ENCODE results near the gene SMOC2.
"Not testable (repeated sequence)": the region's sequence is repeated elsewhere in the genome, so short reads cannot be mapped to it uniquely, and the experiment has no call there.

Gene SMOC2

DNA sequence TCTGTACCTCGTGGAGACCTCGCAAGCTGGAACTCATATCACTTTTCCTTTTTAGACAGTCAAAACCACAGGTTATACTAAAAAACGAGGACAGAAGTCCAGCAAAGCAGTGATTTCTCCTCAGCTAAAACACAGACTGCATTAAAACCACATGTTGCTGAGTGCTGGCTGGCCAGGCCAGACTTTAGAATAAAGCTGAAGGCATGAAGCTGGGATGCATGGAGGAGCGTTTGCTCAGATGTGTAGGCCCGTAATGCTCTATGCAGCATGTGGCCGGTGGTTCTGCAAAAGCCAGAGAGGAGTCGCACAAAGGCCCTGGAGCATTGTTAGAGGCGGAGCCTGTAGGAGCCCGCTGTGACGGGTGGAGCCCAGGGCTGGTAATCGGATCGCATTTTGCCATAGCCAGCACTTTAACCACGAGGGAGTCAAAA lies 83.6 kb downstream of the SMOC2 start:
- DNase-seq: no peak

DNA sequence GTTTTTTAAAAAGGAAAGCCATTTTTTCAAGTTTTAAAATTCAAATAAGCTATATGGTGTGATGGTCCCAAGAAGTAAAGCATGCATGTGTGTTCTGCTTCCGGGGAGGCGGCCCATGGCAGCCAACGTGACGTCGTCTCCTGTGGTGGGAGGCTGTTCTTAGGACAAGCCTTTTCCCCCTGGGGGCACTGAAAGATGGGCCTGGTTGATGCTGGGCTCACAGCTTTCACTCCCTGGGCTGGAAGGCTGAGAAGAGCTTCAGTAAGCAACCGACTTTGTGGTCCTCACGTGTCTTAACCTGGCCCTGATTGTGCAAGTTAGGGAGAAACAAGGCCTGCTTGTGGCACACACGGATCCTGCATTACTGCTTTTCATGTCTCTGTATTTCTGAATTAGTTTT lies 84.1 kb downstream of the SMOC2 start:
- DNase-seq: no peak

DNA sequence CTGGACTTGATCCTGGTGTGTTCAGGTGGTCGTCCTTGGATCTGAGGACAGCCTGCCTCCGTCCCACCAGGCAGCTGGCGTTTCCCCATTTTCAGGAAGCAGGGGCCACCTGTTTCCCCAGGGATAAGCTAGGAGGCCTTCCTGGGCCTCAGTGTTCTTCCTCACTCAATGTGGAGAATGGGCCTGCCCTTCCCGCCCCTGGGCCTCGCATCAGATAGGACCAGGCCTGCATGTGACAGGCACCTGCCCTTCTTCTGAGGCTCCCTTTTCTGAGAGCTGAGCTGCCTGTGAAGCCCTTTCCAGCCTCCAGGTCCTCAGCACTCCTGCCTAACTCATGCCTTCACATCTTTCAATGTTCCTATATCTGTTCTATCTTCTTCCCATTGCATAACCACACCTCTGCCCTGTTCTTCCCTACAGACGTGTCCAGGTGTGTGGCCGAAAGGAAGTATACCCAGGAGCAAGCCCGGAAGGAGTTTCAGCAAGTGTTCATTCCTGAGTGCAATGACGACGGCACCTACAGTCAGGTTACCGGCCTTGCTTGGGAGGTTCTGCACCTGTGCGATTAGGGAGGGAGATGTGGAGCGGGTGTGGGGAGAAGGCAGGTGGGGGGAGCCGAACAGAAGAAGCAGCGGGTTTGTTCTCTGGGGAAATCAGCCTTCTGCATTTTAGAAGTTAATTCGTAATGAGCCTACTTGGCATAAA lies 85.1 kb downstream of the SMOC2 start:
- no peak for DNase-seq

DNA sequence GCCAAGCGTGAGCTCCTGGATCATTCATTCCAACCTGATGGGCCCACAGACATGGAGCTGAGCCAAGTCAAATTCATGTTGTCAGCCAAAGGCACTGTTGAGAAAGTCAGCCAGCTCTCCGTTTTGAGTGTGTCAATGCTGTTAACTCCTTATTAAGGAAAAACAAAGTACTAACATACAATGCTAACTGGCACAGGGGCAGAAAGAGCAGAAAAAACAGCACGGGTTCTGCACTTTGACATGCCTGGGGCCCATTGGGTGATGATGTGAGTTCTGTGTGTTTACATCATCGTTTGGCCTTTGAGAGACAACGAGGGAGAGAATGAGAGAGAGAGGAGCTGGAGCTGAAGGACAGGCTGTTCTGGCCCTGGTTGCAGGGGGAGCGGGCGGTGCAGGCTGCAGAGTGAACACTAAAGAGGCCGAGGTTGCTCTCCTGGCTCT lies 85.9 kb downstream of the SMOC2 start:
- DNase-seq: no peak

DNA sequence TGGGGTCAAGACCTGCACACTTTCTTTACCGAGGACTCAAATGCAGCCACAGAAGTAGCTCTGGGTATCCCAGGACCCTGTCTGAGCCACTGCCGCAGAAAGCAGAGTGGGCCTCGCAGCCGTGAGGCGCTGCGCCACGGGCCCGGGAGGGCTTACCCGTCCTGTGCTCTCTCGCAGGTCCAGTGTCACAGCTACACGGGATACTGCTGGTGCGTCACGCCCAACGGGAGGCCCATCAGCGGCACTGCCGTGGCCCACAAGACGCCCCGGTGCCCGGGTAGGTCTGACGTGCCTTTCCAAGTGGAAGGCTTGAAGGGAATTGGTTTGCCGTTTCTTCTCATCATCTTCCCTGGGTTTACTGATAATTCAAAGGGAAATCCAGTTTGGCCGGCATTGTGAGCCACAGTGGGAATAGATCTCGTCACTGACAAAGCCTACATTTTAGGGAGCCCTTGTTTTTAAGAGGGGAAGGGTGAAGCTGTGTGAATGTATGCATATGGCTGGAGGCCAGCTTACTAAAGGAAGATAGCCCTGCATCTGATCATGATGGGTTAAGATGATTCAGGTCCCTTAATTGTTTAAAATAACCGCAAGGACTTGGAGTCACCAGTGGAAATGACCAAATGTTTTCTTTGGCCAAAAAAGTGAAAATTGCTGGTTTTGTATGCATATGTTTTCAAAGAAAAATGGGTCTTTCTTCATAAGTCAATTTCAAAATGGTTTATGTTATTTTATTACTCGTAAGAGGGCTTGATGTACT lies 86.6 kb downstream of the SMOC2 start:
- DNase-seq: no peak

DNA sequence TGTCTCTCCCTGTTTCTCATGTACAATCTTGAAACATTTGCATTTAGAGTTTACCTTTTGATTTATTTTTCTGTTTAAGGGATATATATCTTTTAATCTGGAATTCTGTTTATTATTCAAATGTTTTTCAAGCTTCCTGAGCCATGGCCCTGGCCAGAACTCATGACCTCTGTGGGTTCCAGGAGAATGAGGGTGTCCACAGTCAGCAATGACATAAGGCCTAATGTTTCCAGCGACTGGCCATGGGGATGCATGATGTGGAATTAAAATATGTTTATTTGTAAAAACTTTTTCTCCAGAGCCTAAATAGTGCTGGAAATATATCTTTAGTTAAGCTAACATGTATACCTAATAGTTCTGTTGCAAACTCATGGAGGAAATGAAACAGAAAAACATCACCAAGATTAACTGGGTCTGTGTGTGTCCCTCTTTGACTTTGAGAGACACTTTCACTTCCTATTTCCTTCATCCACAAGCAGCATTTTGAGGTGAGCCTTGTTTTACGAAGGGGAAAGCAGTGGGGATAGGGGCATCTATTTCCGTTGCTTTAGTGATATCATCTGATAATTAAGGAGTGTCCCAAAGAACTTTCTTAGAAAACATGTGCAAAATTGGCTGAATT lies 87.6 kb downstream of the SMOC2 start:
- no peak for DNase-seq

DNA sequence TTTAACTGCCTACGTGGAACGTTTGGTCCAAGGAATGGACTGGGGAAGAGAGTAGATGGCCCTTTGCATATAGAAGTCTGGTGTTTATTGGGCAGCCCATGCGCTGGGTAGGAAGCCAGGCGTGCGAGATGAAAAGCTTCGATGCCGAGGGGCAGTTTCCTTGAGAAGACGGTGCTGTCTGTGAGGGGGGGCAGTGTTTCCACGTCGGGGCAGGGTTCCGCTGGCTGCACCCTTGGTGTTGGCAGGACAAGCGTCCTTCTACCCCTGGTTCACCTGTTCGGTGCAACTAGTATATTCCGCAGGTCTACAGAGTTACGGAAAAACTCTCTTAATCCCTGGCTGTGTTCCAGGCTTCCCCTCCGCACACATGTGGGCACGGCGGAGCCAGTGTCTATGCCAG lies 88.2 kb downstream of the SMOC2 start:
- no peak for DNase-seq

DNA sequence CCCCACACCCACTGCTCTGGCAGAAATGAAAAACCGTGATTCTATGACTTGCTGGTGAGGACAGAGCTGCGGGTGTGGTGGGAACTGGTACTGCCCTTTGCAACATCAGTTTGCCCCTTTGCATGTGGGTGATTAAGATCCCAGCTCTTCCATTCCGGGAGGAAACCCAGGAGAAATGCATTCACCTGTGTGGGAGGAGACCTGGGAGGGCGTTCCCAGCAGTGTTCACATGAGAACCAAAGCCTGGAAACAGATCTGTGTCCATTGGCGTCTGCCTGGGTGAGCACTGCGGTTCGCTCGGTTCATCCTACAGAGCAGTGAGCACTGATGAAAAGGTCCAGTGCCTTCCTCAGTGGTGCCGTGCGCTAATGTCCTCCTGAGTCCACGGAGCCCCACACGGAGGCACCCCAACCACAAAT lies 89.7 kb downstream of the SMOC2 start:
- DNase-seq: no peak

DNA sequence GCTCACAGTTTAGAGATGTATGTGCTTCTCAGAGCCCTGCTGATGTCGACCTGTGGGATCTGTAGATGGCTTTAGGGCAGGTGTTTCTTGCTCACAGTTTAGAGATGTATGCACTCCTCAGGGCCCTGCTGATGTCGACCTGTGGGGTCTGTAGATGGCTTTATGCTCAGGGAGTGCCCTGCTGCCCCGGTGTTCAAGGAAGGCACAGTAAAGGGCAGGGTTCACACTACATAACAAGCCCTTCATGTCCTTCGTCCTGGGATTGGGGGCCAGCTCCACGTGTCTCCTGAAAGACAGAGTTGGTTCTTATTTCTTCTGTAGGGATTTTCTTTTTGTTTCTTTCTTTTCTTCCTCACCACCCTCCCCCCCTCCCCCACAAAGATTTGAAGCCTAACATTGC lies 91.1 kb downstream of the SMOC2 start:
- no peak for DNase-seq

DNA sequence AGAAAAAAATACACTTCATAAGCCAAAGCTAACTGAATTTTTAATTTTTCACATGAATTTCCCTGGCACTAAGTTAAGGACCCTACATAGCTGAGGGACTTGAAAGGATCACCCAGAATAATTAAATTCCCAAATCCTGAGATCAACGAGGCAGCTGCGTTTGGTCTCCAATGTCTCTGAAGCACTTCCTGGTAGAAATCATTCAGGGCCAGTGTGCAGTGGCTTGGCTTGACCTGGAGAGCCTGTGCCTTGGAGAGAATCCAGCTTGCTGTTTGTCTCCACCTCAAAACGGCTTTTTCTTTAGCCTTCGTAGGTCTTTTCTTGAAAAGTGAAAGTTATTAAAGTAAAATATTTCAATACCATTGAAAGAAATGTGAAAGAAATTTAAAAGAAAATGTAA lies 92.4 kb downstream of the SMOC2 start:
- no peak for DNase-seq

DNA sequence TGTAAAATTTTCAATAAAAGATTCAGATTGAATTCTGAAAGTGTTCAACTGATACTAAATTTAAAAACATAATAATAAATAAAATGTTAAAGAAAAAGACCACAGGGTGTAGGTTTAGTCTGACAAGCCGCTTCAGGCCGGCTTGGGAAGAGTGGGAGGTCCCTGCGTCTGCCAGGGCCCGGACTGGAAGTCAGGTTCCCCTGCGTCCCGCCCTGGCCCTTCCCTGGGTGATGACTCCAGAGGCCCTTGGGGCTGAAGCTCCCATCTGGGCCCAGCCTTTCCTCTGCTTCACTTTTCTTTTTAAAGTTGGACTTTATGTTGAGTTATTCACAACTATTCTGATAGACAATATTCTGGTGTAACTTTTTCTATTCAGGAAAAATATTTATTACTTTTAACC lies 93.3 kb downstream of the SMOC2 start:
- DNase-seq: no peak

DNA sequence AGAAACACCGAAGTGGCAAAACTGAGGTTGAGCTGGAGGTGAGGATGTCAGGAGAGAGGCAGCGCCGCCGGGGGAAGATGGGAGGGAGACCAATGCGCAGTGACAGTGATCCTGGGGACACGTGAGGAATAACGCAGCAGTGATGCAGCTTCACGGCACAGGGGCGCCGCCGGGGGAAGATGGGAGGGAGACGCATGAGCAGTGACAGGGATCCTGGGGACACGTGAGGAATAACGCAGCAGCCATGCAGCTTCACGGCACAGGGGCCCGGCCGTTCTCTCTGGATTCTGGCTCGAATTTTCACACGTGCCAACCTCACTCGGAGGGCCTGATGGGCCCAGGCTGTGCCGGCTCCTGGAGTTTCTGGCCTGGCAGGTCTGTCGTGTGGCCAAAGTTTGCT lies 94.7 kb downstream of the SMOC2 start:
- DNase-seq: no peak

DNA sequence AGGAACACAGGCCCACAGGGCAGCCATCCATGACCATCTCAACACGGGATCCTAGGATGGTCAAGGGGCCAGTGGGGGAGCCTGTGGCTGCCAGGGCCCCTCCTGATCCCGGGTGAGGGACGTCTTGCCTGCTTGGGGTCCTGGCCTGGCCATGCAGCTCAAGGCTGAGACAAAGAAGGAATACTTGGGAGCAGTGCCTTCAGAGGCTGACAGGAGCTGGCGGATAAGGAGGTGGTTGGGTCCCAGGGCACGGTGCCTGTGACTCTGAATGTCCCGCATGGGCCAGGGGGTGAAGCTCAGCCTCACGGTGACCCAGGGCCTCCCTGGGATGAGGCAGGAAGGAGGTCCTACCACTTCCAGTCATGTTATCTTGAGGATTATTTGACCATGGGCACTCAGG lies 95.2 kb downstream of the SMOC2 start:
- no peak for DNase-seq

DNA sequence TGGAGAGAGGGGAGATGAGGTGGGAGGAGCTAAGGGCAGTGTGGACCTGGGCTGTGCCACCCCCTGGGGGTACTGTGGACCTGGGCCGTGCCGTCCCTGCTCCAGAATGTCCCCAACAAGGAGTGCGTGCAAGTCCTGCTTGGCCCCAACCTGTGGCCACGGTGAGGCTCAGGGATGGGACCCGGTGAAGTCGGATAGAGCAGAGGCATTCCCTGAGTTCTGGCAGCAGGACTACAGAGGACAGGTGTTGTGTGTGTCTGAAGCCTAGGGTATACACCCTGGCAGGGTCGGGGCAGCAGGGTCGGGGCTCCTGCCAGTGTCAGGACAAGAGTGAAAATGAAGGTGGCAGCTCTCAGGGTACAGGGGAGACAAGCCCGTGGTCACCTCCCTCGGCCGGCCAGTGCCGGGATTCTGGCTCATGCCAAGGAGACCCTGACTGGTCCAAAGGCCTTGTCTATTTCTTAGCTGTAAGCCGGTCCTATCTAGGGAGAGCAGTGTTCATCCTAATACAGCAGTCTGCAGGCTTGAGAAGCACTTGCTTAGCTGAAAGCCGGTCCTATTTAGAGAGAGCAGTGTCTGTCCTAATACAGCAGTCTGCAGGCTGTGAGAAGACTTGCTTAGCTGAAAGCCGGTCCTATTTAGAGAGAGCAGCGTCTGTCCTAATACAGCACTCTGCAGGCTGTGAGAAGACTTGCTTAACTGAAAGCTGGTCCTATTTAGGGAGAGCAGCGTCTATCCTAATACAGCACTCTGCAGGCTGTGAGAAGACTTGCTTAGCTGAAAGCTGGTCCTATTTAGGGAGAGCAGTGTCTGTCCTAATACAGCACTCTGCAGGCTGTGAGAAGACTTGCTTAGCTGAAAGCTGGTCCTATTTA lies 95.9 kb downstream of the SMOC2 start:
- DNase-seq: no peak

DNA sequence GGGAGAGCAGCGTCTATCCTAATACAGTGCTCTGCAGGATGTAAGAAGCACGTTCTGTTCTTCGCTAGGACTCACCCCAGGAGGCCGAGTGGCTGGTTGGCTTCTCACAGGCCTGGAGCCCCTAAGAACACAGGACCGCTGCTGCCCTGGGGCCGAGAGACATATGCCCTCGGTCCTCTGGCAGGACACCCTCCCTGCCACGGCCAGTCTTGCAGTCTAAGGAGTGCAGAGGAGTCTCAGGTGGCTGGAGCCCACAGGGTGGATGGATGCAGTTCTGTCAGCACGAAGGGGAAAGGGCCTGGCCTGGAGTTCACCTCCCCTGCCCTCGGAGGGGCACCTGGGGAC lies 96.5 kb downstream of the SMOC2 start:
- DNase-seq: no peak

DNA sequence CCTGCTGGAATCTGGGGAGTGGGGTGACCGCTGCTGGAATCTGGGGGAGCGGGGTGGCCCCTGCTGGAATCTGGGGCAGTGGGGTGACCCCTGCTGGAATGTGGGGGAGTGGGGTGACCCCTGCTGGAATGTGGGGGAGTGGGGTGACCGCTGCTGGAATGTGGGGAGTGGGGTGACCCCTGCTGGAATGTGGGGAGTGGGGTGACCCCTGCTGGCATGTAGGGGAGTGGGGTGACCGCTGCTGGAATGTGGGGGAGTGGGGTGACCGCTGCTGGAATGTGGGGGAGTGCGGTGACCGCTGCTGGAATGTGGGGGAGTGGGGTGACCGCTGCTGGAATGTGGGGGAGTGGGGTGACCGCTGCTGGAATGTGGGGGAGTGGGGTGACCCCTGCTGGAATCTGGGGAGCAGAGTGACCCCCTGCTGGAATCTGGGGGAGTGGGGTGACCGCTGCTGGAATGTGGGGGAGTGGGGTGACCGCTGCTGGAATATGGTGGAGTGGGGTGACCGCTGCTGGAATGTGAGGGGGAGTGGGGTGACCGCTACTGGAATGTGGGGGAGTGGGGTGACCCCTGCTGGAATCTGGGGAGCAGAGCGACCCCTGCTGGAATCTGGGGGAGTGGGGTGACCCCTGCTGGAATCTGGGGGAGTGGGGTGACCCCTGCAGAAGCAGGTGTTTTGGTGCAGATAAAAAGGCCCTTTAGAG lies 97.4 kb downstream of the SMOC2 start:
- not testable (repeated sequence) for DNase-seq

DNA sequence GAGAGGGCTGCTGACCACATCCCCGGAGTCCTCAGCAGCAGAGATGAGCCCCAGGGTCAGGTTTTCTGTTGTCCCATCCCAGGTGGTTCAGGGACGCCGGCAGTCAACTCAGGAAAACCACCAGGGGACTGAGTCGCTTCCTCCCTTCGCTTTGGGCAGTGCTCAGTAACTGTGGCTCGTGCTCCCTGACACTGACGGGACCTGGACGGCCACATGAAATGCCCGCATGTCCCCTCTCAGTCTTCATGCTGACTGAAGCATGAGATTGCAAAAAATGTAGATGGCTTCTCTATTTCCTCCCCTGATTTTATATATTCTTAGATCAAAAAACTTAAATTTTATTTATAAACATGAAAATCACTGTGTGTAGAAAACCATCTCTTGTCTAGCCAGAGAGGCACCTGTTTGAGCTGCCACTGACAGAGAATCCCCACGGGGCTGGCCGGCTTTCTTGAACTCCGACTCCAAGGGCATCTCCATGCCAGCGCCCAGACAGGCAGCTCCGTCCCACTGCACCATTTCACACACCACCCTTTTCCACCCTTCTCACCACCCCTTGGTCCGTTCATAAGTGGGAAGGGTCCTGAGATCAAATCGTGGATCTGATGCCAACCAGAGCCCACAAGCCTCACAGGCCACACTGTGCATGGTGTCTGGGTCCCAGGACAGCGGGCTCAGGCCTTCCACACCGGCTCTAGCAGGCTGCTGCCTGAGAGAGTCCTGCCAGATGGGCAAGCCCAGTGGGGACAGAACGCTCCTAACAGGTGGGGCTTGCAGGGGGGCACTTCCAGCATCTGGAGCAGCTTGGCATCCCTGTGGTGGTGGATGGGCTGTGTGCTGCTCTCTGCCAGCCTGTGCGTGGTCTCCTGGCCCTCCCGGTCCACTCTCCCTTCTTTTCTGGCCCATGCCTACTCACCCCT lies 98.2 kb downstream of the SMOC2 start:
- no peak for DNase-seq

DNA sequence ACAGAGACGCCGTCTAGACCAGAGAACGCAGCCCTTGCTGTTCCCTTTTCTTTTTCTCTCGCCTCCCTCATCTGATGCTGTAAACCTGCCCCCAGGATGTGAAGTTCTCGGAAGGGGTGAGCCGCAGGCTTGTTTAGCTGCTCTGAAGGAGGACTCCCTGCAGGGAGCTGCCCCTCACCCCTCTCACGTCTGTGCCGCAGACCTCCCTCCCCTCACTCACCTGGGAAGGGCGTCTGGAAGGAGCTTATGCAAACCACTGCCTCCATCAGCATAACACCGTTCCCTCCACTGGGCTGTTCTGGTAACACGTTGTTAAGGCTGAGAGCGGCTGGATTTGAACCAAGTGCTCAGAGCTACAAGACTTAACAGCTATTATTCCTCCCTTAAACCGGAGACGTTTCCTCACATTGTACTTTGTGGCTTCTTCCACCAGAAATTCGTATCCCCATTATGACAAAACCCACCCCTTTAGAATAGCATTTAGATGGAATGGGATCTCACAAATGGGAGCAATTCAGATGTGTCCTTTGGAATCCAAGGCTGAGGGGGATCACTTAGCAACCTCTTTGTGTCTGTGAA lies 99.8 kb downstream of the SMOC2 start:
- no peak for DNase-seq

DNA sequence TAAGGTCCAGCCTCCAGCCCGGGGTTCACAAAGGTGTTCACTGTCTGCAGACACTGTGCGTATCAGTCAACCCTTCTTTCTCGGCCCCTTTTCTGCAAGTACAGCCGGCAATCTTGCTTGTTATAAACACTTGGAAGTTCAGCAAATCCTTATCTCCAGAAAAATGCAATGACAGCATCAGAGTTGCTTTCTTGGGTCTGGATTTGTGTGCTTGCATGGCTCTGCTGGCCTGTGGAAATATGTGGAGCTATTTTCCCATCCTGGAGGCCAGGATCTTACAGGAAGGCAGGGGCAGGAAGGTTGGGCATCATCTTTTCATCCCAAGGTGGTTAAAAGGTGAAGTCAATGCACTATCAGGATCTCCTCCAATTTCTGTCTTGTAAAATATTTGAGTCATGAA lies 100.3 kb downstream of the SMOC2 start:
- DNase-seq: no peak

DNA sequence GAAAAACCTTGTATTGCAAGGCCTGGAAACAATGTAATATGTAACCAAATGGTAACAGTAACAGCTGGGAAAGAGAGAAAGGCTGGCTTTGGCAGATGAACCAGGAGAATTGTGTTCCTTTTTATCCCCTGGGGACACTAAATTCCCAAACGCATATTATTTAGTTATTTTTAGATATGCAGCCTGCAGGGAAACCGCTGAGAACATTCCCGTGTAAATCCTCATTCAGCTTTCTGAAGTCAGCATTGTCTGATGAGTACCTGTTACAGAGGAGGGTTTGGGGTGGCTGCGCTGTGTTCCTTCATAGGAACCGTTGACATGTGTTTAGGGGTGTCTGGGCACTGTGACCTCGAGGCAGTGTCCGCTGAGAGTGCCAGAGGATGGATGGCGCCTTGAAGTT lies 101.3 kb downstream of the SMOC2 start:
- no peak for DNase-seq

DNA sequence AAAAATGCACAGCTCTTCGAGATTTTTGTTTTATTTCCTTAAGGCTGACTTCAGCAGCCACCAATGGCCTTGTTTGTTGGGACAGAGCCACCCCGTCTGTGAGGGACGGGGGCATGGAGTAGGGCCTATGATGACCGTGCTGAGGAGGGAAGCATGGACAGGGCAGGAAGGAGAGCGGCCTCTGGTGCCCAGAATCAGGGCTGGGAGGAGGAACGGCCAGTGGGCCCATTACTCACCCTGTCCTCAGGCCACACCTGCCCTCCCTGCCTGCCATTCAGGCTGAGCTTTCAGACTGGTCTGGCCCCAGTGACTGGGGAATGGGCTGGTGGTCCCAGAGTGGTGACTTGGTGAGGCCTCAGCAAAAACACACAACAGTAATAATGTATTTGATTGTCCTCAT lies 104.4 kb downstream of the SMOC2 start:
- DNase-seq: no peak

Data from NCI-H187 treated with DMSO at 0.1 percent for 48 hours (cell line).